B cell (primary cell): ENCODE results near the gene MED25.

Experiments
- EZH2 ChIP-seq: IDR thresholded peaks from 2 replicates; pipeline ENCODE4 v1.6.1; 2012; ENCODE audit warnings: borderline replicate concordance, low read depth, mild to moderate bottlenecking, moderate library complexity, low read length; ENCODE audit not compliant: insufficient read depth, poor library complexity, severe bottlenecking
- TF ChIP-seq, protein P1 (sequence below): fragments of 200-600 bp; IDR thresholded peaks from one replicate; pipeline ENCODE4 v1.8.0; 2022; ENCODE audit warnings: antibody characterized with exemption, mild to moderate bottlenecking

DNA sequence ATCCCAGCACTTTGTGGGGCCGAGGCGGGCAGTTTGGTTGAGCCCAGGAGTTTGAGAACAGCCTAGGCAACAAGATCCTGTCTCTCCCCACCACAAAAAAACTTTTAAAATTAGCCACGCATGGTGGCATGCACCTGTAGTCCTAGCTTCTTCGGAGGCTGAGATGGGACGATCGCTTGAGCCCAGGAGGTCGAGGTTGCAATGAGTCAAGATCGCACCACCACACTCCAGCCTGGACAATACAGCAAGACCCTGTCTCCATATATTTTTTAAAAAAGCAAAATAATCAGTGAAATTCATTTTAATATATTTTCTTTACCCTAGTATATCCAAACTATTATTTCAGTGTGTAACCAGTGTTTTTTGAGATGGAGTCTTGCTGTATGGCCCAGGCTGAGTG, 43.1 kb upstream of the MED25 start:
- TF ChIP-seq, protein P1, sequence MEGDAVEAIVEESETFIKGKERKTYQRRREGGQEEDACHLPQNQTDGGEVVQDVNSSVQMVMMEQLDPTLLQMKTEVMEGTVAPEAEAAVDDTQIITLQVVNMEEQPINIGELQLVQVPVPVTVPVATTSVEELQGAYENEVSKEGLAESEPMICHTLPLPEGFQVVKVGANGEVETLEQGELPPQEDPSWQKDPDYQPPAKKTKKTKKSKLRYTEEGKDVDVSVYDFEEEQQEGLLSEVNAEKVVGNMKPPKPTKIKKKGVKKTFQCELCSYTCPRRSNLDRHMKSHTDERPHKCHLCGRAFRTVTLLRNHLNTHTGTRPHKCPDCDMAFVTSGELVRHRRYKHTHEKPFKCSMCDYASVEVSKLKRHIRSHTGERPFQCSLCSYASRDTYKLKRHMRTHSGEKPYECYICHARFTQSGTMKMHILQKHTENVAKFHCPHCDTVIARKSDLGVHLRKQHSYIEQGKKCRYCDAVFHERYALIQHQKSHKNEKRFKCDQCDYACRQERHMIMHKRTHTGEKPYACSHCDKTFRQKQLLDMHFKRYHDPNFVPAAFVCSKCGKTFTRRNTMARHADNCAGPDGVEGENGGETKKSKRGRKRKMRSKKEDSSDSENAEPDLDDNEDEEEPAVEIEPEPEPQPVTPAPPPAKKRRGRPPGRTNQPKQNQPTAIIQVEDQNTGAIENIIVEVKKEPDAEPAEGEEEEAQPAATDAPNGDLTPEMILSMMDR: no peak
- no peak for TF ChIP-seq EZH2
